ENCODE results near the gene DCAF17. TPM values are rescaled to one million over a fixed set of nuclear protein-coding genes. Genes with fewer than 3 reads are reported as not detected.

The DCAF17 gene
- total and polyA plus RNA-seq, 12 donors = 2.0 to 10.5 (median 7.4) TPM

DNA sequence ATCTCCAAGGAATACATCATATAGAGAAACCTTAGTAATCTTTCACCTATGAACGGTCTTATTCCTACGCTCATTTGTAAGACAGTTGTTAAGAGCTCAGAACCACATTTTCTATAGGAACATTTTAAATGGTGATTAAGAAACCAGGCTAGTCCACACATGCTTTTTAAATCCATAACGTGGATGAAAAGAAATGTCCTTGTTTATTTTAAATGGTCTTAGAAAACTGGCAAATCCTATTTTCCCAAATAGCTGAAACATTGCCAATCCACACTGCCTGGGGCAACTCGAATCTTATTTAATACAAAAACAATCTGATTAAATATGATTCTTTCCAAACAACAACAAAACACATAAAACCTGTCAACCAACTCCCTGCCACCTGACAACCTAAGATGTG lies 23.9 kb upstream of the DCAF17 start:
- DNase-seq (no peak), ATAC-seq (no peak)
- intact Hi-C loops (cut with DNase I) = loop anchor here in 4 of 10 donors (5.0 to 10.0 kb wide), 4 partner anchors 225 to 438 kb away; partner anchors contain the start of gene TLK1 (in 1 of the 4)
- H3K4me1 ChIP-seq = peaks cover 0 to 11% (median 5%) of the 10 kb centered on the region in 9 donors
- WGBS, 2 donors = 79 to 88% methylated on average over 4 of the region's 4 CpGs
- no peak for TF ChIP-seq CTCF (IDR thresholded peaks at IDR 0.05)
- no peak overlapping the region for H3K27ac ChIP-seq
- no peaks in the 10 kb centered on the region for H3K27me3 ChIP-seq
- H3K9me3 ChIP-seq = no peaks in the 10 kb centered on the region
- no peak overlapping the region for H3K4me3 ChIP-seq
- H3K36me3 ChIP-seq = no peaks in the 10 kb centered on the region

DNA sequence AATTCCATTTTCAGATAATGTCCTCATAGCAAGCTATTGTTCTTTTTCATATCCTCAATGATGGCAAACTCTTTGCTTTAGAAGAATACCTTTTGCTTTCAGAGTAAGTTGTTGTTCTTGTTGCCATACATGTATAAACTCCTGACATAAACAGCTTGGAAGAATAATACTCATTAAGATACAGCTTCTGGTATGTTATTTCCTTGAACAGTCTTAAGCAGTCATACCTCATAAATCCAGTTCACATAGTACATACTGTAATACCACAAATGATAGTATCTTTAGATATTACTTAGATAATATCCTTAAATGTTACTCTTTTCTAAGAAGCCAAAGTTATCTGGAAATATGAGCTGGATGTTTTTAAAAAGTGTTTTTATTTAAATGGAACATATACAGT lies 23.4 kb upstream of the DCAF17 start:
- H3K4me1 ChIP-seq = peaks cover 0 to 11% (median 5%) of the 10 kb centered on the region in 9 donors
- no peaks in the 10 kb centered on the region for H3K36me3 ChIP-seq
- ATAC-seq (no peak), DNase-seq (no peak)
- no peak overlapping the region for H3K4me3 ChIP-seq
- H3K27ac ChIP-seq = no peak overlapping the region
- no peaks in the 10 kb centered on the region for H3K27me3 ChIP-seq
- intact Hi-C loops (cut with DNase I) = loop anchor here in 4 of 10 donors (5.0 to 10.0 kb wide), 4 partner anchors 226 to 438 kb away; partner anchors contain the start of gene TLK1 (in 1 of the 4)
- no peak for TF ChIP-seq CTCF (IDR thresholded peaks at IDR 0.05)
- H3K9me3 ChIP-seq = no peaks in the 10 kb centered on the region

- no peak overlapping the region for H3K27ac ChIP-seq
- no peaks in the 10 kb centered on the region for H3K9me3 ChIP-seq
- intact Hi-C loops (cut with DNase I) = loop anchor here in 4 of 10 donors (5.0 to 10.0 kb wide), 4 partner anchors 226 to 439 kb away; partner anchors contain the start of gene TLK1 (in 1 of the 4)
- DNase-seq = no peak
- ATAC-seq = no peak
- no peaks in the 10 kb centered on the region for H3K36me3 ChIP-seq
- TF ChIP-seq CTCF (IDR thresholded peaks at IDR 0.05) = no peak
- H3K4me3 ChIP-seq = no peak overlapping the region
- 59 to 81% methylated on average over 1 of the region's 1 CpG for WGBS, 2 donors
- H3K4me1 ChIP-seq = peaks cover 0 to 15% (median 5%) of the 10 kb centered on the region in 9 donors
- H3K27me3 ChIP-seq = no peaks in the 10 kb centered on the region
These were observed 22.8 kb upstream of the DCAF17 start for GRCh38 chr2:171411214-171411613.

- H3K4me3 ChIP-seq = no peak overlapping the region
- no peaks in the 10 kb centered on the region for H3K9me3 ChIP-seq
- no peaks in the 10 kb centered on the region for H3K27me3 ChIP-seq
- intact Hi-C loops (cut with DNase I) = loop anchor here in 4 of 10 donors (5.0 to 10.0 kb wide), 4 partner anchors 227 to 440 kb away; partner anchors contain the start of gene TLK1 (in 1 of the 4)
- H3K4me1 ChIP-seq = peaks cover 0 to 15% (median 5%) of the 10 kb centered on the region in 9 donors
- H3K36me3 ChIP-seq = no peaks in the 10 kb centered on the region
- 95% methylated on average over 2 of the region's 2 CpGs for WGBS, 2 donors
- DNase-seq (no peak), ATAC-seq (no peak)
- H3K27ac ChIP-seq = no peak overlapping the region
- TF ChIP-seq CTCF (IDR thresholded peaks at IDR 0.05) = no peak
These were observed 22.1 kb upstream of the DCAF17 start for GRCh38 chr2:171411791-171412483.
